Ramos (cell line): ENCODE results near the gene RGS17.
"Not testable (repeated sequence)": the region's sequence is repeated elsewhere in the genome, so short reads cannot be mapped to it uniquely, and the experiment has no call there.

Experiments
- in situ Hi-C: fragments of 300-500 bp; cut with MboI; formaldehyde crosslinking; loops from one replicate; pipeline ENCODE4 v1.14.3; 2022; ENCODE audit warnings: low sequenced_read_pairs; ENCODE audit not compliant: unreplicated experiment

RGS17 gene

GRCh38 chr6:153001767-153002612, 129.1 kb downstream of the RGS17 start:
- in situ Hi-C loops: no loop called here

DNA sequence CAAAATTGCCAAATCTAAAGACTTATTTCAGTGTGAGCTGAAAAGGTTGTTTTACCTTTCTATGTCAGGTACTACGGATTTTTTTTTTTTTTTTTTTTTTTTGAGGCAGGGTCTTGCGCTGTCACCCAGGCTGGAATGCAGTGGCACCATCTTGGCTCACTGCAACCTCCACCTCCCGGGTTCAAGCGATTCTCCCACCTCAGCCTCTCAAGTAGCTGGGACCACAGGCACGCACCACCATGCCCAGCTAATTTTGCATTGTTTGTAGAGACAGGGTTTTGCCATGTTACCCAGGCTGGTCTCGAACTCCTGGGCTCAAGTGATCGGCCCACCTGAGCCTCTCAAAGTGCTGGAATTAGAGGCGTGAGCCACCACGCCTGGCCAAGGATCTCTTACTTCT, 130.3 kb downstream of the RGS17 start:
- in situ Hi-C loops: not testable (repeated sequence)

GRCh38 chr6:153000243-153000642, 130.8 kb downstream of the RGS17 start:
- in situ Hi-C loops: no loop called here

- in situ Hi-C loops: loop anchor here (25.0 kb wide), 1 partner anchor 1612 kb away; the partner anchor contains the start of gene ZBTB2
These were observed 131.5 kb downstream of the RGS17 start for GRCh38 chr6:152999538-152999937.

DNA sequence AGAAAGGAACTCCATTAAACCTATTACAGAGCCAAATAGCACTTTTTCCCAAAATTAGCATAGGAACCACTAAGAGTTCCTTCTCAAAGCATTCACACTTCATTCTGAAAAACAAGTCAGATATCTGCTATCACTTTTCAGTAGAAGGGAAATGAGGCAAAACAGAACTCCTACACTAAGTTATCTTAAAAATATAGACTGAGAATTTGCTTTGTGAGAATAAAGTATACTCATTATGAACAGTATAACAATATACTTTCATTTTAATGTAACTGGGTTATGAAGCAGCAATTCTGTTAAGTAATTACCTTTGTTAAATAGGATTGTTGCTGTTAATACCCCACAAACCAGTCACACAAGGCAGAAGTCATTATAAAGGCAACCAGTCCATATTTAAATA, 137.2 kb downstream of the RGS17 start:
- in situ Hi-C loops: loop anchor here (25.0 kb wide), 1 partner anchor 1607 kb away; the partner anchor contains the start of gene ZBTB2

GRCh38 chr6:152993431-152993830, 137.7 kb downstream of the RGS17 start:
- in situ Hi-C loops: loop anchor here (25.0 kb wide), 1 partner anchor 1606 kb away; the partner anchor contains the start of gene ZBTB2

DNA sequence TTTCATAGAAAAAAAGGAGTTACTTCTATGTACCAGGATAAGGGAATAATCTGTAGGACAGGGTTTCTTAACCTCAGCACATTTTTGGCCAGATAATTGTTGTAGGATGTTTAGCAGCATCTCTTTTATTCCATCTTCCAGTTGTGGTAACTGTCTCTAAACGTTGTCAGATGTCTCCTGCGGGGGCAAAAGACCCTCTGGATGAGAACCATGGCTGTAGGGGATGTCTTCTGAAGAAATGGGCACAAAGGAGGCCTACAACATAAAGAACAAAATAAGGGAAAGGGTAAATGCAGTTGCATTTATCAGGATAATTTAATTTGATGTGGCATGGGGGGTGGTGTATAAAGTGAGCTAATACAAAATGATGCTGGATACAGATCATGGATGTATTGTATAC, 144.1 kb downstream of the RGS17 start:
- in situ Hi-C loops: loop anchor here (10.0 to 25.0 kb wide), 2 partner anchors 302 to 1600 kb away; partner anchors contain the start of gene ZBTB2

- in situ Hi-C loops: loop anchor here (10.0 to 25.0 kb wide), 2 partner anchors 300 to 1598 kb away; partner anchors contain the start of gene ZBTB2
These were observed 145.8 kb downstream of the RGS17 start for GRCh38 chr6:152985300-152985699.

GRCh38 chr6:152984513-152984872, 146.6 kb downstream of the RGS17 start:
- in situ Hi-C loops: loop anchor here (10.0 to 25.0 kb wide), 2 partner anchors 300 to 1597 kb away; partner anchors contain the start of gene ZBTB2

- in situ Hi-C loops: loop anchor here (10.0 to 25.0 kb wide), 2 partner anchors 299 to 1597 kb away; partner anchors contain the start of gene ZBTB2
These were observed 147.2 kb downstream of the RGS17 start for GRCh38 chr6:152983637-152984512.

GRCh38 chr6:152982904-152983636, 148.0 kb downstream of the RGS17 start, which contains the start of gene FBXO5:
FBXO5 (minus strand) TSS chr6:152983041; CDS start chr6:152982959, 82 bp downstream.
- in situ Hi-C loops: loop anchor here (10.0 to 25.0 kb wide), 2 partner anchors 298 to 1596 kb away; partner anchors contain the start of gene ZBTB2

- in situ Hi-C loops: loop anchor here (10.0 to 25.0 kb wide), 2 partner anchors 297 to 1595 kb away; partner anchors contain the start of gene ZBTB2
These were observed 148.8 kb downstream of the RGS17 start for GRCh38 chr6:152981989-152982903.

GRCh38 chr6:152981219-152981618, 149.9 kb downstream of the RGS17 start:
- in situ Hi-C loops: loop anchor here (10.0 to 25.0 kb wide), 2 partner anchors 296 to 1594 kb away; partner anchors contain the start of gene ZBTB2

- in situ Hi-C loops: loop anchor here (10.0 to 25.0 kb wide), 2 partner anchors 296 to 1593 kb away; partner anchors contain the start of gene ZBTB2
These were observed 150.4 kb downstream of the RGS17 start for GRCh38 chr6:152980656-152981055.

DNA sequence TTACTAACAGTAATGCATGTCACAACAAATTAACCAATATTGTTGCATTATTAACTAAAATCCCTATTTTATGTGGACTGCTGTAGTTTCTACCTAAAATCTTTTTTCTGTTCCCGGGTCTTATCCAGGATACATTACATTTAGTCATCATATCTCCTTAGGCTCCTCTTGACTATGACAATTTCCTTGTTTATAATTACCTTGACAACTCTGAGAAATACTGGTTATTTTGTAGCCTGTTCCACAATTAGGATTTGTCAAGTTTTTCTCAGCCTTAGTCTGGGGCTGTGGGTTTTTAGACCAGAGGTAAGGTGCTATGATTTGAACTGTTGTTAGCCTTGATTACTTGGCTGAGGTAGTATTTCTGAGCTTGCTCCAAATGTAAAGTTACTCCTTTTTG, 152.0 kb downstream of the RGS17 start:
- in situ Hi-C loops: loop anchor here (25.0 kb wide), 1 partner anchor 1592 kb away; the partner anchor contains the start of gene ZBTB2

DNA sequence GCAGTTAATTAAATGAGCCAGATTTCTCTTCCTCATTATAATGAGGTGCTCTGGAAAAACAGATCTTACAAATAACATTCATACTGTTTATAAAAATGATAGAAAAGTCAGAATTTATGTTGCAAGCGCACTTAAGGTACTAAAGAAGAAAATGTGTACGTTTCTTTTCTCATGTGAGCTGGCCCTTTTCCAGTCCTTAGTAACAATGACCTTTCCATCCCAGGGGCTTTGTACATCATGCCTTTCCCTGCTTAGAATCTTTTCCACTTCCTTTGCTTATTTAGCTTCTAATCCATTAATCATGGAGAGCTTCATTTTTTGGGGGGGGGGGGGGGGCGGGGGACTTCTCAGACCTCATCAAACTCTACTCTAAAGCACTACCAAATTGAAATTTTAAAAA, 153.0 kb downstream of the RGS17 start:
- in situ Hi-C loops: loop anchor here (25.0 kb wide), 1 partner anchor 1591 kb away; the partner anchor contains the start of gene ZBTB2

DNA sequence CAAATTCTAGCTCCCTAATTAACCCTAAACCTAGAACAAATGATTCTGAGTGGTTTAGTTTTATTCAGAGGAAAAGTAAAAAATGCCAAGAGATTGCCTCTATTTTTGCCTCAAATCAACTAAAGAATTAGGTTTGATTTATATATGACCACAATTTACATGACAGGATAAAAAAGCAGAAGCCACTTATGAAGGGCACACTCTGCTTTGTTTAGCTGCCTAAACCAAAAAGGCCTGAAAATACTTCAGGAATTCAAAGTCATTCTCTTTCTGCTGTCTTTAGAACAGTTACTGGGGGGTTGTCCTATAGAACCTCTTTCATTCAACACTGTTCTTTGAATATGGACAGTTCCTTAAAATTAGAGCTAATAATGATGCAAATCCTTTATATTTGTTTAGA, 153.5 kb downstream of the RGS17 start:
- in situ Hi-C loops: loop anchor here (25.0 kb wide), 1 partner anchor 1590 kb away; the partner anchor contains the start of gene ZBTB2

DNA sequence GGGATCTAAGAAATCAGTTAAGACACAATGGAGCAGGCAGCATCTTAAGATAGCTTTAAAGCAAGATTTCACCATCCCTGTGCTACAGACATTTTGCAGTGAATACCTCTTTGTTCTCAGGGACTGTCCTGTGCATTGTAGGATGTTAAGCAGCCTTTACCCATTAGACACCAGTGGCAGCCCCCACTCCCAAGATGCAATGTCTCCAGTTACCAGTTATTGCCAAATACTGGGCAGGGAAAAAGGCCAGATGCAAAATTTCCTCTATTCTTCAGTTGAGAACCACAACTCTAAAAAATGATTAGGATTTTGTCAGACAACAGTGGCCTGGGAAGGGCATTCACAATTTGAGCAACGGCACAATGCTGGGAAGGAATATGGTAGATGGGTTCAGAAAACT, 154.3 kb downstream of the RGS17 start:
- in situ Hi-C loops: loop anchor here (25.0 kb wide), 1 partner anchor 1589 kb away; the partner anchor contains the start of gene ZBTB2
